Measurements from ENCODE around the gene GHR.
"Not testable (repeated sequence)": the region's sequence is repeated elsewhere in the genome, so short reads cannot be mapped to it uniquely, and the experiment has no call there.

Gene GHR

DNA sequence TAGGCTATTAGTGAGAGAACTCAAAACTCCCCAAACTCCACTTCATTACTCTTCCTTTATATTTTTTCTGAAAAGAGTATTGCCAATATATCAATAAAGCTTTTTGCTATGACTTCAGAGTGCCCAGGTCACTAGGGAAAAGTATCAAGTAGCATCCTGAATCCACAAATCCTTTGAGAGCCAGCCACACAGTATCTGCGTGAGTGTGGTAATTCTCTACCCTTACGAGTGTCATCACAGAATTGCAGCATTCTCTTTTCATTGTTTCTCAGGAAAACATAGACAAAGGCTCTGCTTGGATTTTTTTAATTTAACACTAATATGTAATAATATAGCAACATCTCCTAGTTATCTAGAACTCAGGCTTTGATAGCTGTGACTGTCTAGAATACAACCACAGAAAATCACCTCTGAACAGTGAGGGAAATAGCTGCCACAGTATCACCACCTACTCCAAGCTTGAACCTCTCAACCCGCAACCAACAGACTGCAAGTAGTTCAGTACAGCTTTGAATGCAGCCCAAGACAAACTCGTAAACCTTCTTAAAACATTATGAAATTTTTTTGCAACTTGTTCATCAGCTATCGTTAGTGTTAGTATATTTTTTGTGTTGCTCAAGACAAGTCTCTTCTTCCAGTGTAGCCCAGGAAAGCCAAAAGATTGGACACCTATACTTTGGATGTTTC lies 254.1 kb downstream of the GHR start:
- TF ChIP-seq, protein P1, sequence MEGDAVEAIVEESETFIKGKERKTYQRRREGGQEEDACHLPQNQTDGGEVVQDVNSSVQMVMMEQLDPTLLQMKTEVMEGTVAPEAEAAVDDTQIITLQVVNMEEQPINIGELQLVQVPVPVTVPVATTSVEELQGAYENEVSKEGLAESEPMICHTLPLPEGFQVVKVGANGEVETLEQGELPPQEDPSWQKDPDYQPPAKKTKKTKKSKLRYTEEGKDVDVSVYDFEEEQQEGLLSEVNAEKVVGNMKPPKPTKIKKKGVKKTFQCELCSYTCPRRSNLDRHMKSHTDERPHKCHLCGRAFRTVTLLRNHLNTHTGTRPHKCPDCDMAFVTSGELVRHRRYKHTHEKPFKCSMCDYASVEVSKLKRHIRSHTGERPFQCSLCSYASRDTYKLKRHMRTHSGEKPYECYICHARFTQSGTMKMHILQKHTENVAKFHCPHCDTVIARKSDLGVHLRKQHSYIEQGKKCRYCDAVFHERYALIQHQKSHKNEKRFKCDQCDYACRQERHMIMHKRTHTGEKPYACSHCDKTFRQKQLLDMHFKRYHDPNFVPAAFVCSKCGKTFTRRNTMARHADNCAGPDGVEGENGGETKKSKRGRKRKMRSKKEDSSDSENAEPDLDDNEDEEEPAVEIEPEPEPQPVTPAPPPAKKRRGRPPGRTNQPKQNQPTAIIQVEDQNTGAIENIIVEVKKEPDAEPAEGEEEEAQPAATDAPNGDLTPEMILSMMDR (IDR thresholded peaks at IDR 0.05) = no peak
- no peak for DNase-seq
- Mint-ChIP-seq H3K27me3 (ENCODE audit: low read depth, poor library complexity) (no peaks in the 10 kb centered on the region), H3K27ac (no peak overlapping the region), H3K36me3 (ENCODE audit: low read depth) (no peaks in the 10 kb centered on the region), H3K4me3 (no peak overlapping the region), H3K4me1 (no peaks in the 10 kb centered on the region), H3K9me3 (peaks cover 14% of the 10 kb centered on the region)

DNA sequence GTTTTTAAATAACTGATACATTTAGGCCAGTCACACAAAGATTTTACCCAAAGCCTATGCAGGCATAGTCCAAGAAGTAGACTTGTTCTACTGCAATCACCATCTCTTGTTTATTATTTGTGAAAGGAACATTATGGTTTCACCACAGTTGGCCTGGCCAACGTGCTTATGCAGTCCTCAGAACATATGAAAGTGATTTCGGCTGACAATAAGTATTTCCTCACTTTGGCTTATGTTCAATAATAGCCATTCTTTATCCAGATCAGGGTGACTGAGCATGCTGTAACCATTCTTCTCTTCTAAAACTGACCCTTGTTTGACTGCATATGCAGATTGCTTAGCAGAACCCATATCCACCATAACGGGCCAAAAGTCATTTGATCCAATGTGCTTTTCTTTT lies 256.8 kb downstream of the GHR start:
- H3K4me3 Mint-ChIP-seq = no peak overlapping the region
- no peaks in the 10 kb centered on the region for H3K9me3 Mint-ChIP-seq
- no peaks in the 10 kb centered on the region for H3K27me3 Mint-ChIP-seq (ENCODE audit: low read depth, poor library complexity)
- H3K36me3 Mint-ChIP-seq (ENCODE audit: low read depth) = no peaks in the 10 kb centered on the region
- H3K4me1 Mint-ChIP-seq = no peaks in the 10 kb centered on the region
- TF ChIP-seq, protein P1 (IDR thresholded peaks at IDR 0.05) = no peak
- no peak for DNase-seq
- H3K27ac Mint-ChIP-seq = no peak overlapping the region

DNA sequence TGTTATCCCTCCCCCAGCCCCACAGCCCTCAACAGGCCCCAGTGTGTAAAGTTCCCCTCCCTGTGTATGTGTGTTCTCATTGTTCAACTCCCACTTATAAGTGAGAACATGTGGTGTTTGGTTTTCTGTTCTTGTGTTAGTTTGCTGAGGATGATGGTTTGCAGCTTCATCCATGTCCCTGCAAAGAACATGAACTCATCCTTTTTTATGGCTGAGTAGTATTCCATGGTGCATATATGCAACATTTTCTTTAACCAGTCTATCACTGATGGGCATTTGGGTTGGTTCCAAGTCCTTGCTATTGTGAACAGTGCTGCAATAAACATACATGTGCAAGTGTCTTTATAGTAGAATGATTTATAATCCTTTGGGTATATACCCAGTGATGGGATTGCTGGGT lies 261.8 kb downstream of the GHR start:
- not testable (repeated sequence) for DNase-seq, H3K4me3 Mint-ChIP-seq
- peaks cover 17% of the 10 kb centered on the region for H3K9me3 Mint-ChIP-seq

DNA sequence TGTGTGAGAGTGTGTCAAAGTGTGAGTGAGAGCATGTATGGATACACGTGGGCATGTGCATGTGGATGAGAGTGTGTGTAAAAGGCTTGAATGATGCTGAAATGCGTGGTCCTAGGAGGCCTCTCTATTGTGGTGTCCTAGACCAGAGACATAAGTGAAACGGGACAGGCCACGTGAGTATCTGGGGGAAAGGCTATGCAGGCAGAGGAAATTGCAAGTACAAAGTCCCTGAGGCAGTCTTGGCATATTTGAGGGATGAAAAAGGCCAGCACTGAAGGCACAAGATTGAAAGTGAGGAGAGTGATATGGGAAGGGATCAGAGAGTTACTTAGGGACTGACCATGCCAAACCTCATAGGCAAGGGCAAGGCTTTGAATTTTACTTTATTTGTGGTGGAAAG lies 266.2 kb downstream of the GHR start:
- TF ChIP-seq, protein P1 (IDR thresholded peaks at IDR 0.05) = no peak
- Mint-ChIP-seq H3K27me3 (ENCODE audit: low read depth, poor library complexity) (no peaks in the 10 kb centered on the region), H3K27ac (no peak overlapping the region), H3K4me3 (no peak overlapping the region), H3K4me1 (no peaks in the 10 kb centered on the region), H3K36me3 (ENCODE audit: low read depth) (no peaks in the 10 kb centered on the region), H3K9me3 (peaks cover 17% of the 10 kb centered on the region)
- no peak for DNase-seq

More for the DNA sequence above, 261.8 kb downstream of the GHR start:
- H3K27me3 Mint-ChIP-seq (ENCODE audit: low read depth, poor library complexity); H3K36me3 Mint-ChIP-seq (ENCODE audit: low read depth); H3K4me1 Mint-ChIP-seq; H3K27ac Mint-ChIP-seq: not testable (repeated sequence)

DNA sequence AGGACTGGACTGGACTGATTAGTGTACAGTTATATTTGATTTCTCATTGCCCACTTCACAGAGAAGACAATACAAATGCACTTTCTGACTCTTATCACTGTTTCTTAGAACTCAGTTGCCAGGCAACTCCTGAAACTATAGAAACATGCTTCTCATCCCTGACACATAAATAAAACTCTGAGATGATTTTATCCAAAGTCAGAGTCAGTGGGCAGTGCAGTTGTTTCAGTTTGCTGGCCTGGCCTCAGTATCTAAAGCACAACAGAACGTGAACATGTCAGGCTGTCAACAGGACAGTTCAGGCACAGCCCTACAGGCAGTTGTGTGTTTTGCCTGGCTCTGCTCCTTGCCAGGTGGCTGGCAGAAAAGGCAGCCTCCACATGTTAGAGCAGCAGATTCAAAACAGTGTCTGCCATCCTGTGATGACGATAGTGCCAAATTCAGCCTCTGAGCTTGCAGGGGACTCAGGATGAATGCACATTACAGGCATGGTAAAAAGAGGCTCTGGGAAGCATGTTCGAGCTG lies 268.2 kb downstream of the GHR start:
- H3K36me3 Mint-ChIP-seq (ENCODE audit: low read depth) = no peaks in the 10 kb centered on the region

DNA sequence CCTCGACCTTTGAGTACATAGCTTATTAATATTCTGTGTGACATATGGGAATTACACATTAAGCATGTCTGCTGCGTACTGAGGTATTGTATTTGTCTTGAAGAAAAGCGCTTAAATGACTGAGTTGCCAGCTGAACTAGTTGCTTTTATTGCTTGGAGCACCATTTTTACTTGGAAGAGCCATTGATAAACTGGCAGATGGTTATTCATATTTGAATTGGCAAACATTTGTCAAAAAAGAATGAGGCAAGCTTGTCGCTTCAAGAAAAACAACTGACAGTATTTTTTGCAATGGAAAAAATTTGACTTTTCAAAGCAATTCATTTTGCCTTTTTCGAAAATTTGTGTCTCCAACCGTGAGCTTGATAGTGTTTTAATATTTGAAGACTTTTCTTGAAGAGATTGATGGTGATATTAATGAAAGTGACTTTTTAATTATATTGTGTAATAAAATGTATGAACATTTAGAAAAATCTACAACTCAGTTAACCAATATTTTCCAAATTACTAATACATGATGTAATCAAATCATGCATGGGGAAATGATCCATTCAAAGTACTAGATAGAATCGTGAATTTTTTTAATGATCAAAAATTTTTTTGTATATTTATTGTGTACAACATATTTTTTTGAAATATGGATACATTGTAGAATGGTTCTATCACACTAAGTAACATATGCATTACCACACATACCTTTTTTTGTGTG lies 278.3 kb downstream of the GHR start:
- Mint-ChIP-seq H3K4me3 (no peak overlapping the region), H3K27me3 (ENCODE audit: low read depth, poor library complexity) (no peaks in the 10 kb centered on the region), H3K4me1 (no peaks in the 10 kb centered on the region), H3K9me3 (peaks cover 39% of the 10 kb centered on the region), H3K36me3 (ENCODE audit: low read depth) (no peaks in the 10 kb centered on the region), H3K27ac (no peak overlapping the region)
- DNase-seq = no peak
- TF ChIP-seq, protein P1 (IDR thresholded peaks at IDR 0.05) = no peak

More for the DNA sequence above, 268.2 kb downstream of the GHR start:
- H3K4me1 Mint-ChIP-seq = no peaks in the 10 kb centered on the region
- no peak overlapping the region for H3K4me3 Mint-ChIP-seq
- no peaks in the 10 kb centered on the region for H3K27me3 Mint-ChIP-seq (ENCODE audit: low read depth, poor library complexity)
- H3K9me3 Mint-ChIP-seq = peaks cover 6% of the 10 kb centered on the region
- DNase-seq = no peak
- H3K27ac Mint-ChIP-seq = no peak overlapping the region
- TF ChIP-seq, protein P1 (IDR thresholded peaks at IDR 0.05) = no peak

All from nephron progenitor cell (in vitro differentiated cells).